Fibroblast of peridontal ligament (primary cell): ENCODE results near the gene MSH3.
A peak's percentile ranks its signal among the peaks of the same experiment; 100 is the strongest.
"Not testable (repeated sequence)": the region's sequence is repeated elsewhere in the genome, so short reads cannot be mapped to it uniquely, and the experiment has no call there.

Source experiments
- DNase-seq: peaks from one replicate; pipeline ENCODE4 v3.0.0-alpha.2; 2010; ENCODE audit errors: extremely low read depth

MSH3 gene

GRCh38 chr5:80755626-80756025, 101.2 kb downstream of the MSH3 start:
- no peak for DNase-seq

GRCh38 chr5:80756292-80756691, 101.8 kb downstream of the MSH3 start:
- no peak for DNase-seq

GRCh38 chr5:80757290-80757689, 102.8 kb downstream of the MSH3 start:
- no peak for DNase-seq

GRCh38 chr5:80759866-80760577, 105.6 kb downstream of the MSH3 start:
- DNase-seq = no peak

- DNase-seq = no peak
Observed at GRCh38 chr5:80760680-80761079, 106.2 kb downstream of the MSH3 start.

GRCh38 chr5:80761176-80761575, 106.7 kb downstream of the MSH3 start:
- no peak for DNase-seq

- no peak for DNase-seq
Observed at GRCh38 chr5:80761966-80762365, 107.5 kb downstream of the MSH3 start.

- DNase-seq = no peak
Observed at GRCh38 chr5:80762573-80762972, 108.1 kb downstream of the MSH3 start.

GRCh38 chr5:80763211-80763610, 108.8 kb downstream of the MSH3 start:
- peak; percentile 12 for DNase-seq

GRCh38 chr5:80763873-80764647, 109.6 kb downstream of the MSH3 start:
- DNase-seq = peak; percentile 28

GRCh38 chr5:80764786-80765185, 110.3 kb downstream of the MSH3 start:
- no peak for DNase-seq

GRCh38 chr5:80777347-80778287, 123.2 kb downstream of the MSH3 start:
- no peak for DNase-seq

GRCh38 chr5:80780024-80780423, 125.6 kb downstream of the MSH3 start:
- DNase-seq = no peak

GRCh38 chr5:80780761-80781285, 126.4 kb downstream of the MSH3 start:
- DNase-seq = no peak

GRCh38 chr5:80781356-80781755, 126.9 kb downstream of the MSH3 start:
- peak; percentile 8 for DNase-seq

GRCh38 chr5:80782626-80783025, 128.2 kb downstream of the MSH3 start:
- DNase-seq = no peak

GRCh38 chr5:80783751-80784150, 129.3 kb downstream of the MSH3 start:
- not testable (repeated sequence) for DNase-seq

- DNase-seq = no peak
Observed at GRCh38 chr5:80784451-80784850, 130.0 kb downstream of the MSH3 start.

GRCh38 chr5:80789319-80790016, 135.0 kb downstream of the MSH3 start:
- not testable (repeated sequence) for DNase-seq

- no peak for DNase-seq
Observed at GRCh38 chr5:80790698-80791097, 136.2 kb downstream of the MSH3 start.

- DNase-seq = no peak
Observed at GRCh38 chr5:80793354-80793753, 138.9 kb downstream of the MSH3 start.
